Dermis lymphatic vessel endothelial cell (primary cell): ENCODE results near the gene GTF2F1. TPM values are rescaled to one million over a fixed set of nuclear protein-coding genes. Genes with fewer than 3 reads are reported as not detected.

Experiments
- total RNA-seq: library from RNA; depleted of rRNA; stranded (reverse); fragments of >200 nt; gene quantifications from 2 replicates; pipeline ENCODE4 v1.2.1, GENCODE V29; 2014

Gene GTF2F1, protein sequence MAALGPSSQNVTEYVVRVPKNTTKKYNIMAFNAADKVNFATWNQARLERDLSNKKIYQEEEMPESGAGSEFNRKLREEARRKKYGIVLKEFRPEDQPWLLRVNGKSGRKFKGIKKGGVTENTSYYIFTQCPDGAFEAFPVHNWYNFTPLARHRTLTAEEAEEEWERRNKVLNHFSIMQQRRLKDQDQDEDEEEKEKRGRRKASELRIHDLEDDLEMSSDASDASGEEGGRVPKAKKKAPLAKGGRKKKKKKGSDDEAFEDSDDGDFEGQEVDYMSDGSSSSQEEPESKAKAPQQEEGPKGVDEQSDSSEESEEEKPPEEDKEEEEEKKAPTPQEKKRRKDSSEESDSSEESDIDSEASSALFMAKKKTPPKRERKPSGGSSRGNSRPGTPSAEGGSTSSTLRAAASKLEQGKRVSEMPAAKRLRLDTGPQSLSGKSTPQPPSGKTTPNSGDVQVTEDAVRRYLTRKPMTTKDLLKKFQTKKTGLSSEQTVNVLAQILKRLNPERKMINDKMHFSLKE
- total RNA-seq = 40.5 and 54.6 TPM in 2 replicates

DNA sequence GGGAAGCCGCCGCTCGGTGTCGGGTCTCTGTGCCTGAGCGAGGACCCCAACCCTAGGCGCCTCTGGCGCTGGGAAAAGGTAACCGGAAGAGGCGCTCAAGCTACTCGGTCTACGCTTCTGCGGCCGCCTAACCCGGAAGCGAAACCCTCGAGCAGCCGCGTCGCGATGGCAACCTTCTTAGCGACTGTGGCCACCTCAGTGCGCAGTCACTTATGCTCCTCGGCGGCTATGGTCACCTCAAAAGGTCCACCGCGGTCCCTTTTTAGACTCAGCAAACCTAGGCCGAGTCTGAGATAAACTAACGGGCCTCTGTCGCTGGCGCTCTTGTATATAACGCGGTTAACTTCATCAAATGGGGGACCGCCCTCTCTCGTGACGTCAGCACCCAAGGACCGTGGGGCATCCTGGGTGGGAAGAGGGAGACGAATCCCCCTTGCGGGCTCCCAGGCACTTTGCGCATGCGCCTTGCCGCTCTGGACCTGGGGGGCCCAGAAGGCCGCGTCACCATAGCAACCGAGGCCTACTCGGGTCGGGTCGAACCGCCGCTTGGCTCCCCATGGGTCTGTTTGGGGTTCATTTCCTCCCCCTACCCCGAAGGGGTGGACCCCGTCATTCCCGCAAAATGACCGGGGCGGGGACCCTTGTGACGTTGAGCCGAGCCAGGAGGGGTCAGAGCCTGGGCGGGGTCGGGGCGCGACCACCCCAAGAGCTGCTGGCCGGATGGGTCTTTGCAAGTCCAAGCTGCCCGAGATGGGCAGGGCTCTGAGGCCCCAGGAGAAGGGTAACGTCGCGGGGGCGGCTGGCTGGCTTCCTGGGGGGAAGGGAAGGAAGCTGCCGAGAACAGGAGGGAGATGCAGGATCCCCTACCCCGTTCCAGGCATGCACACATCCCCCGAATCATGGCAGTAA is at the start of gene GTF2F1:
GTF2F1 (minus strand) TSS at position 91 of the 909 bp plus-strand sequence. CDS start 169 bp downstream, outside the sequence.

GRCh38 chr19:6433663-6434062 is 40.7 kb upstream of the GTF2F1 start, which contains the start of gene SLC25A41:
Gene SLC25A41 (minus strand): TSS chr19:6433763. CDS start chr19:6433693, 70 bp downstream.

DNA sequence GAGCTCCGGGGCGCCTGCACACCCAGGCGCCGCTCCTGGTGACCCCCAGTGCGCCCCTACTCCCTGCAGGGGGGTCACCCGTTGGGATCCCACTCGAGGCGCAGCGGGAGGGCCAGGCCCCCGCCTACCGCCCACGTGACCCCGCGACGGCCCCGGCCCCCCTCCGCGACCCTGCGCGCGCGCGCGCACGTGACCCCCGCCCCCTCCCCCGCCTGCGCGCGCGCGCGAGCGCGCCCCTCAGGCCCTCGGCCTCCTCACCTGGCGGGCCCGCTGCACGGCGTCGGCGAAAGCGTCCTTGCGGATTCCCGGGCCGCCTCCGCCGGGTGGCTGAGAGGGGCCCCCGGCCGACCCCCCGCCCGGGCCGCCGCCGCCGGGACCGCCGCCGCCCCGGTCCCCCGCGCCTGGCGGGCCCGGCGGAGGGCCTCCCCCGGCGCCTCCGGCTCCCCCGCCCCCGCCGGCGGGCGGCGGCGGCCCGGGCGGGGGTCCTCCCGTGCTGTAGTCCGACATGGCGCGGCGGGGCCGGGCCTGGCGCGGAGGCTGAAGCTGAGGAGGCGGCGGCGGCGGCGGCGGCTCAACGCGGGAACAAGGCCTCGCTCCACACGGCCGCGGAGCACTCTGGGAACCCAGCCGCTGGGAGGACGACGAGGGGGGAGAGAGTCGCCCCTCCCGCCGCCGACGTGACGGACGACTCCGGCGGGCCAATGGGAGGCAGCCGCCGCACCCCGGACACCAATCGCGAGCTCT is 31.4 kb upstream of the GTF2F1 start, which contains the start of gene KHSRP:
KHSRP (minus strand) TSS at position 617 of the 744 bp plus-strand sequence; CDS start at position 507, 110 bp downstream.

DNA sequence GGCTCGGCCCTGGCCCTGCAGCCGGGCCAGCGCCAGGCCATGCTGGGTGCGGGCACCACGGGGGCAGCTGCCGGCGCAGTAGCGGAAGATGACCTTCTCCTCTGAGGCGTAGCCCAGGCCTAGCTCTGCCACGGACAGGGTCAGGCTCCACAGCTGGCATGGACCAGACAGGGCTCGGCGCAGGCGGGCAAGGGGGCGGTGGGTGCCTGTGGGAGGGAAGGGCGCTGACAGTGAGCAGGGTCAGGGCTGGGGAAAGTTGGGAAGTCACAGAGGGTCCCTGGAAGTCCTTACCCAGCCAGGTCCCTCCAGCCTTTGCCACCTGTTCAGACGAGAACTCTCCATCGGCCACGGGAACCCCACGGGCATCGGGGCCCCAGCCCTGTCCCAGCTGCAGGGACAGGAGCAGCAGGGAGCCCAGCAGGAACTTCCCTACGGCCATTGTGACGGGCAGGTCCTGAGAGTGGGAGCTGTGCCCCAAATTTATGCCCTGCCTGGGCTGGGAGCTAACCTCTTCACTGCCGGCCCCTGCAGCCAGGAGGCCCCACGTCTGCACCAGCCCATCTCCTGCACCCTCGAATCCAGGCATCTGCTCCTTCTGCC is 17.5 kb downstream of the GTF2F1 start, which contains the start of gene PSPN:
PSPN (minus strand) TSS at position 523 of the 600 bp plus-strand sequence; CDS start at position 439, 84 bp downstream.

GRCh38 chr19:6372594-6373095 is 20.3 kb downstream of the GTF2F1 start, which contains the start of gene ALKBH7:
Gene ALKBH7 (plus strand): TSS chr19:6372794. CDS start chr19:6372821, 27 bp downstream.

DNA sequence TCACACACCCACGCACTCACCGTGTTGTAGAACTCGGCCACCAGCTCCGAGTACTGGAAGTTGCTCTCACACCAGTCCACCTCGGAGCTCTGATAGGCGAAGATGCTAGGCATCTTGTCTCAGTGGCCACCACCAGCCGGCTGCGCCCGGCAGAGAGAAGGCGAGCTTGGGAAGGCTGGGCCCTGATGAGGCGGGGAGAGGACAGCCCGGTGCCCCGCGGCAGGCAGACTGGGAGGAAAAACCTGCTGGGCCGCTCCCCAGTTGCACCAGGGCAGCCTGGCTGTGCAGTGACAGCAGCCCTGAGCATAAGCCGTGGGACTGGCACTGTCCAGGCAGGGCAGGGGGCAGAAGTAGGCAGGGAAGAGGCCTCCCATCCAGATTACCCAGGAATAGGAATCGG is 59.5 kb downstream of the GTF2F1 start, which contains the start of gene ACER1:
ACER1 (minus strand) TSS at position 174 of the 400 bp plus-strand sequence; CDS start at position 113, 61 bp downstream.

Other genes starting within 250 kb of the GTF2F1 start
- gene MLLT1, start 113.2 kb downstream of the GTF2F1 start, total RNA-seq = 5.5 and 5.8 TPM in 2 replicates
- gene ACER1, start 59.6 kb downstream of the GTF2F1 start, total RNA-seq = not detected in 2 replicates
- 29.0 and 43.2 TPM in 2 replicates for gene CLPP, start 31.6 kb downstream of the GTF2F1 start, total RNA-seq
- gene ALKBH7, start 20.4 kb downstream of the GTF2F1 start, total RNA-seq = 27.1 and 53.9 TPM in 2 replicates
- 0.86 and 1.2 TPM in 2 replicates for gene PSPN, start 17.2 kb downstream of the GTF2F1 start, total RNA-seq
- 72.6 and 93.3 TPM in 2 replicates for gene KHSRP, start 31.6 kb upstream of the GTF2F1 start, total RNA-seq
- not detected in 2 replicates for gene SLC25A41, start 40.6 kb upstream of the GTF2F1 start, total RNA-seq
- 12.0 and 14.0 TPM in 2 replicates for gene SLC25A23, start 66.6 kb upstream of the GTF2F1 start, total RNA-seq
- not detected in 2 replicates for gene CRB3, start 71.1 kb upstream of the GTF2F1 start, total RNA-seq
- gene DENND1C, start 88.6 kb upstream of the GTF2F1 start, total RNA-seq = not detected in 2 replicates
- not detected in 2 replicates for gene TUBB4A, start 109.1 kb upstream of the GTF2F1 start, total RNA-seq
- gene TNFSF9, start 137.9 kb upstream of the GTF2F1 start, total RNA-seq = 0.17 and 0.76 TPM in 2 replicates
- gene CD70, start 198.0 kb upstream of the GTF2F1 start, total RNA-seq = not detected in 2 replicates